WTC11 (cell line): ENCODE results near the gene NSMF. TPM values are rescaled to one million over a fixed set of nuclear protein-coding genes. Genes with fewer than 3 reads are reported as not detected.
A peak's percentile ranks its signal among the peaks of the same experiment; 100 is the strongest.

Source experiments
- ATAC-seq: fragments of 200-7000 bp; cut with Tn5 transposase; 2 replicates; pipeline ENCODE4 v1.10.0; 2021; ENCODE audit warnings: mild to moderate bottlenecking, moderate library complexity
- CTCF ChIA-PET: fragments of 300-600 bp; sonication (Branson Sonifier 250); formaldehyde crosslinking; loops from one replicate; lab custom pipeline; 2021; ENCODE audit warnings: antibody characterized with exemption; lab: Charles Lee
- POLR2A ChIA-PET: fragments of 350-600 bp; sonication (Branson Sonifier 250); formaldehyde crosslinking; loops from one replicate; lab custom pipeline; 2021; ENCODE audit warnings: antibody characterized with exemption; lab: Charles Lee
- DNase-seq: peaks from one replicate; pipeline ENCODE4 v3.0.0; 2021; ENCODE audit warnings: low spot score
- H3K27ac Mint-ChIP-seq: 2 replicates; pipeline ENCODE4 v1.8.0; 2021; ENCODE audit warnings: mixed read lengths
- H3K27me3 Mint-ChIP-seq: 2 replicates; pipeline ENCODE4 v1.8.0; 2021; ENCODE audit warnings: low read depth, mild to moderate bottlenecking, moderate library complexity, mixed read lengths
- H3K36me3 Mint-ChIP-seq: 2 replicates; pipeline ENCODE4 v1.8.0; 2021; ENCODE audit warnings: mixed read lengths
- H3K4me1 Mint-ChIP-seq: 2 replicates; pipeline ENCODE4 v1.8.0; 2022; ENCODE audit warnings: mixed read lengths
- H3K4me3 Mint-ChIP-seq: 2 replicates; pipeline ENCODE4 v1.8.0; 2021; ENCODE audit warnings: mild to moderate bottlenecking, moderate library complexity, mixed read lengths
- H3K9me3 Mint-ChIP-seq: 2 replicates; pipeline ENCODE4 v1.8.0; 2021; ENCODE audit warnings: mixed read lengths
- AFF4 ChIP-seq: sonication (generic); formaldehyde crosslinking; IDR thresholded peaks from 2 replicates; pipeline ENCODE4 v1.8.1; 2023; ENCODE audit warnings: mild to moderate bottlenecking, missing genetic modification reagents, borderline replicate concordance
- ATF2 ChIP-seq: sonication (generic); formaldehyde crosslinking; IDR thresholded peaks from 2 replicates; pipeline ENCODE4 v1.8.1; 2022; ENCODE audit warnings: low read depth, missing genetic modification reagents, borderline replicate concordance
- CBFB ChIP-seq: sonication (generic); formaldehyde crosslinking; IDR thresholded peaks from 2 replicates; pipeline ENCODE4 v1.8.1; 2022; ENCODE audit warnings: mild to moderate bottlenecking, low read depth, missing genetic modification reagents
- EMX1 ChIP-seq: fragments of 250-450 bp; sonication (Bioruptor Pico); IDR thresholded peaks from 2 replicates; pipeline ENCODE4 v1.8.0; 2021; ENCODE audit warnings: mild to moderate bottlenecking
- MLX ChIP-seq: sonication (generic); formaldehyde crosslinking; IDR thresholded peaks from 2 replicates; pipeline ENCODE4 v1.8.1; 2023; ENCODE audit warnings: mild to moderate bottlenecking, missing genetic modification reagents, moderate library complexity
- MYBL2 ChIP-seq: sonication (generic); formaldehyde crosslinking; IDR thresholded peaks from 2 replicates; pipeline ENCODE4 v1.8.1; 2023; ENCODE audit warnings: mild to moderate bottlenecking, moderate library complexity, missing genetic modification reagents
- NR1H2 ChIP-seq: sonication (generic); formaldehyde crosslinking; IDR thresholded peaks from 2 replicates; pipeline ENCODE4 v1.9.0; 2021; ENCODE audit warnings: mild to moderate bottlenecking, moderate library complexity, missing genetic modification reagents
- PRDM15 ChIP-seq: sonication (generic); formaldehyde crosslinking; IDR thresholded peaks from 2 replicates; pipeline ENCODE4 v1.8.0; 2022; ENCODE audit warnings: missing genetic modification reagents
- SMAD4 ChIP-seq: sonication (generic); formaldehyde crosslinking; IDR thresholded peaks from 2 replicates; pipeline ENCODE4 v1.8.0; 2022; ENCODE audit warnings: mild to moderate bottlenecking, missing genetic modification reagents
- ZMAT4 ChIP-seq: fragments of 250-450 bp; sonication (Bioruptor Pico); IDR thresholded peaks from 2 replicates; pipeline ENCODE4 v1.9.0; 2021; ENCODE audit warnings: mild to moderate bottlenecking
- ZNF416 ChIP-seq: fragments of 250-450 bp; sonication (Bioruptor Pico); IDR thresholded peaks from 2 replicates; pipeline ENCODE4 v1.9.0; 2021; ENCODE audit warnings: mild to moderate bottlenecking, inconsistent platforms
- total RNA-seq: library from RNA; stranded (reverse); gene quantifications from 3 replicates; pipeline ENCODE4 v1.2.3, GENCODE V29; 2021

NSMF gene
- total RNA-seq, 1 experiment from 2014 or later: 61.9 TPM

GRCh38 chr9:137460363-137461315 is 1.5 kb upstream of the NSMF start:
- peaks cover 3% of the 10 kb centered on the region; the same call in 1 of the 2 replicates for H3K36me3 Mint-ChIP-seq
- ATAC-seq (no peak), DNase-seq (no peak)
- TF ChIP-seq NR1H2: no peak
- no peak for TF ChIP-seq AFF4 (CRISPR knock-in tag)
- TF ChIP-seq EMX1 (CRISPR knock-in tag): no peak
- no peak for TF ChIP-seq ATF2
- no peak for TF ChIP-seq ZNF416 (CRISPR knock-in tag)
- no peak overlapping the region for H3K27ac Mint-ChIP-seq
- ChIA-PET POLR2A (no interaction called here), CTCF (no interaction called here)
- H3K4me1 Mint-ChIP-seq: no peaks in the 10 kb centered on the region
- no peak overlapping the region for H3K4me3 Mint-ChIP-seq
- H3K27me3 Mint-ChIP-seq: no peaks in the 10 kb centered on the region
- H3K9me3 Mint-ChIP-seq: no peaks in the 10 kb centered on the region

GRCh38 chr9:137459601-137460362 is 648 bp upstream of the NSMF start:
- no peaks in the 10 kb centered on the region for H3K9me3 Mint-ChIP-seq
- H3K27me3 Mint-ChIP-seq: no peaks in the 10 kb centered on the region
- ATAC-seq: no peak
- peaks cover 1% of the 10 kb centered on the region for H3K4me1 Mint-ChIP-seq
- ChIA-PET POLR2A (no interaction called here), CTCF (interaction anchor here (0.5 to 1.0 kb wide), 9 partner anchors 14 to 431 kb away, joined by 3 to 18 read pairs (median 5); partner anchors contain the start of genes ENTPD8, EXD3 and NOXA1)
- peak overlapping the region; percentile 14 for H3K4me3 Mint-ChIP-seq
- no peak overlapping the region for H3K27ac Mint-ChIP-seq
- no peak for DNase-seq
- peaks cover 3% of the 10 kb centered on the region; the same call in 1 of the 2 replicates for H3K36me3 Mint-ChIP-seq
- TF ChIP-seq MYBL2 (CRISPR knock-in tag) (no peak), ZMAT4 (CRISPR knock-in tag) (no peak), CBFB (CRISPR knock-in tag) (no peak), MLX (no peak), SMAD4 (CRISPR knock-in tag) (no peak), PRDM15 (CRISPR knock-in tag) (no peak)
